ENCODE measurements around the gene BEND6. TPM values are rescaled to one million over a fixed set of nuclear protein-coding genes. Genes with fewer than 3 reads are reported as not detected.

BEND6 gene
- total and polyA plus RNA-seq, 2 of the 8 experiments (the other 6 are each of a cell fraction or from before 2014, with no cell fraction given): 0.71 to 2.1 TPM

DNA sequence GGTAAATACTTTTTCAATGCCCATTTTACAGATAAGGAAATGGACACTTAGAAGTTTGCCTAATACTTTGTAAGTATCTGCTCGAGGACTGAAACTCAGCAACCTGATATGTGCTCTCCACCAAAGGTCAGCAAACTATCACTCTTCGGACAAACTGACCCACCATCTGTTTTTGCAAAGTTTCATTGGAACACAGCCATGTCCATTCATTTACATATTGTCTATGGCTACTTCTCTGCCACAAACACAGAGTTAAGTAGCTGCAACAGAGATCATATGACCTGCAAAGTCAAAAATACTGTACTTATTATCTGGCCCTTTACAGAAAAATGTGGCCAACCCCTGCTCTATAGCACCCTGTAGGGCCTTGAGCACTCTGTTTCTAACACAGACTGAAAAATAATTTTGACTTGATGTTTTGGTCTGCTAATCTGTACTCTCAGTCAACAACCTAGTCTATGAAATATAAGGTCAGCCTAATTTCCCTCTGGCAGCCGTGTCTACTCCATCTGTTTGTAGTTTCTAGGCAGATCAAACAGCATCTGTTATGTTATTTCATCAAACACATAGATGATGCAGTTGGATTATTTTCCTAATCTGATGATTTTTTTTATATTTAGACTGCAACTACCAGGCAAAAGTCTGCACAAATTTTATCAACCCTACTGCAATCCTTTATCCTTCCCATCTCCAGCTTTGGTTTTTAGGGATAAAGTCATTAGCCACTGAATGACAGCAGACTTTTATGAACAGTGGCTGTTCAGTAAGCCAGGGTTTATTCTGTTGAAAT lies 41.4 kb upstream of the BEND6 start:
- no peak for DNase-seq (ENCODE audit: low read depth in 1 of 2, low spot score in 2 of 2)
- no peak overlapping the region for H2AFZ ChIP-seq (ENCODE audit: low read length)
- TF ChIP-seq JUN (IDR thresholded peaks at IDR 0.05; ENCODE audit: low read depth, low read length): no peak
- TF ChIP-seq CEBPB (IDR thresholded peaks at IDR 0.05; ENCODE audit: low read depth, low read length): no peak
- no peak for TF ChIP-seq GABPA (IDR thresholded peaks at IDR 0.05; ENCODE audit: borderline replicate concordance, insufficient read depth, low read length)
- no peak for TF ChIP-seq EZH2 (IDR thresholded peaks at IDR 0.05; ENCODE audit: low read depth, low read length, severe bottlenecking)
- TF ChIP-seq KDM5A (IDR thresholded peaks at IDR 0.05; ENCODE audit: low read length): no peak
- no peak for TF ChIP-seq BRCA1 (IDR thresholded peaks at IDR 0.05; ENCODE audit: low read depth, low read length)
- no peak for TF ChIP-seq ASH2L (IDR thresholded peaks at IDR 0.05; ENCODE audit: low read length)
- TF ChIP-seq TEAD4 (IDR thresholded peaks at IDR 0.05; ENCODE audit: low read depth, low read length): no peak
- no peak for TF ChIP-seq POLR2AphosphoS5 (IDR thresholded peaks at IDR 0.05; ENCODE audit: low read depth, low read length)
- no peak for TF ChIP-seq POLR2A (IDR thresholded peaks at IDR 0.05; ENCODE audit: control extremely low read depth in 1 of 2, low read depth in 2 of 2, low read length in 2 of 2)
- no peak for TF ChIP-seq EGR1 (IDR thresholded peaks at IDR 0.05; ENCODE audit: borderline replicate concordance, low read depth, low read length)
- TF ChIP-seq BCL11A (IDR thresholded peaks at IDR 0.05; ENCODE audit: low read depth in 2 of 2, low read length in 2 of 2): no peak

More for the DNA sequence above, 41.4 kb upstream of the BEND6 start:
- Histone ChIP-seq H3K23ac (ENCODE audit: insufficient read length) (no peak overlapping the region), H4K8ac (ENCODE audit: extremely low read depth, insufficient read depth, low read length) (no peak overlapping the region), H3K23me2 (ENCODE audit: low read depth, low read length) (no peaks in the 10 kb centered on the region), H3K14ac (ENCODE audit: insufficient read length) (no peak overlapping the region), H2BK5ac (ENCODE audit: low read depth, low read length) (no peak overlapping the region), H4K91ac (replicated peaks; ENCODE audit: insufficient read length, low read length) (no peak overlapping the region), H2BK20ac (ENCODE audit: low read length) (no peak overlapping the region), H3K79me2 (ENCODE audit: control insufficient read depth in 1 of 2, insufficient read depth in 2 of 2, low read length in 2 of 2) (no peaks in the 10 kb centered on the region), H3K18ac (ENCODE audit: extremely low read depth, low read length) (no peak overlapping the region), H3K4me3 (ENCODE audit: extremely low read depth in 1 of 4, insufficient read depth in 2 of 4, low read depth in 3 of 4, low read length in 4 of 4) (no peak overlapping the region), H3K9ac (replicated peaks in 1 of 4; ENCODE audit: extremely low read depth in 1 of 4, low read depth in 3 of 4, low read length in 3 of 4) (no peak overlapping the region), H3K9me3 (ENCODE audit: insufficient read depth in 2 of 2, low read depth in 1 of 2, low read length in 1 of 2) (no peaks in the 10 kb centered on the region), H3K27me3 (replicated peaks in 1 of 4; ENCODE audit: control insufficient read depth in 3 of 4, extremely low read depth in 1 of 4, insufficient read depth in 3 of 4, low read length in 3 of 4) (no peaks in the 10 kb centered on the region), H3K4me1 (replicated peaks in 1 of 4; ENCODE audit: control insufficient read depth in 3 of 4, insufficient read depth in 4 of 4, low read length in 3 of 4) (peaks cover 2 to 10% (median 6%) of the 10 kb centered on the region in 4 experiments; a peak in 4 of 7 replicates), H3K4me2 (ENCODE audit: insufficient read depth in 1 of 2, low read depth in 2 of 2, low read length in 2 of 2) (no peak overlapping the region), H3K36me3 (ENCODE audit: control insufficient read depth in 2 of 4, insufficient read depth in 4 of 4, low read length in 3 of 4) (no peaks in the 10 kb centered on the region), H2AK5ac (ENCODE audit: low read depth, low read length) (no peak overlapping the region), H3K56ac (replicated peaks; ENCODE audit: insufficient read length, low read depth, low read length) (no peak overlapping the region), H3K27ac (ENCODE audit: low read depth, low read length) (no peak overlapping the region), H4K20me1 (replicated peaks in 1 of 2; ENCODE audit: control insufficient read depth in 1 of 2, insufficient read depth in 2 of 2, low read length in 2 of 2) (no peaks in the 10 kb centered on the region), H3K4ac (replicated peaks; ENCODE audit: insufficient read length, low read depth, low read length) (no peak overlapping the region), H2BK120ac (replicated peaks; ENCODE audit: low read depth, low read length) (no peak overlapping the region), H3K79me1 (ENCODE audit: low read depth, low read length) (no peaks in the 10 kb centered on the region), H4K5ac (ENCODE audit: insufficient read length, low read depth, low read length) (no peak overlapping the region), H2BK15ac (ENCODE audit: low read length) (no peak overlapping the region), H2BK12ac (ENCODE audit: low read depth, low read length) (no peak overlapping the region)
- ChIA-PET POLR2A (ENCODE audit: partially characterized antibody) (no interaction called here), CTCF (ENCODE audit: partially characterized antibody) (interaction anchor here (1.1 to 4.6 kb wide), 5 partner anchors 10 to 63 kb away, joined by 3 to 41 read pairs (median 4); no protein-coding TSS in a partner anchor)
- WGBS, 2 experiments (ENCODE audit: extremely low coverage in 1 of 2, insufficient coverage in 1 of 2, insufficient read length in 1 of 2, insufficient replicate concordance in 2 of 2, low coverage in 1 of 2, low lambda C conversion rate in 2 of 2, missing lambda C conversion rate in 1 of 2): 59% methylated on average over 3 of the region's 3 CpGs; no CpG with 5 or more reads in 1 of the 2 experiments
- no peak for FAIRE-seq
